Tibial nerve (tissue), 4 donors: Measurements from ENCODE around the gene ZNF175. TPM values are rescaled to one million over a fixed set of nuclear protein-coding genes. Genes with fewer than 3 reads are reported as not detected.

Experiments used
- DNase-seq, 2 donors: peaks; one replicate each; pipeline ENCODE4 v3.0.0-alpha.2; 2019; ENCODE audit warnings: low spot score in 2 of 2
- H3K27ac ChIP-seq, 4 donors: fragments of 200-600 bp; sonication (generic) in 3 of 4; one replicate each; pipeline ENCODE4 v1.5.1; 2017 to 2019; ENCODE audit warnings: mild to moderate bottlenecking in 1 of 4
- H3K27me3 ChIP-seq, 2 donors: fragments of 200-600 bp; sonication (generic) in 1 of 2; one replicate each; pipeline versions ENCODE4 v1.5.1 to v1.6.0; 2017 to 2019
- H3K36me3 ChIP-seq, 3 donors: fragments of 200-600 bp; sonication (generic); one replicate each; pipeline ENCODE4 v1.5.1; 2018 to 2019
- H3K4me1 ChIP-seq, 4 donors: fragments of 200-600 bp; sonication (generic) in 3 of 4; one replicate each; pipeline ENCODE4 v1.5.1; 2017 to 2019
- H3K4me3 ChIP-seq, 4 donors: fragments of 200-600 bp; sonication (generic) in 3 of 4; one replicate each; pipeline ENCODE4 v1.5.1; 2017 to 2019; ENCODE audit warnings: mild to moderate bottlenecking in 1 of 4, moderate library complexity in 1 of 4
- H3K9me3 ChIP-seq, 4 donors: fragments of 200-600 bp; sonication (generic) in 3 of 4; one replicate each; pipeline ENCODE4 v1.5.1; 2017 to 2019
- EP300 ChIP-seq, 2 donors: sonication (generic); formaldehyde crosslinking; IDR thresholded peaks; one replicate each; pipeline ENCODE4 v1.6.1; 2017; ENCODE audit warnings: antibody characterized with exemption in 2 of 2, mild to moderate bottlenecking in 1 of 2
- POLR2A ChIP-seq, 2 donors: fragments of 450-650 bp; IDR thresholded peaks; one replicate each; pipeline ENCODE4 v1.6.1; 2017; ENCODE audit warnings: antibody characterized with exemption in 2 of 2, mild to moderate bottlenecking in 2 of 2, moderate library complexity in 2 of 2
- WGBS, 2 donors: methylation state at CpG; one replicate each; pipeline ENCODE4 v1.1.5; 2018; 5-methylcytosine and 5-hydroxymethylcytosine counted together
- total RNA-seq, 4 donors: library from RNA; depleted of rRNA; stranded (reverse); fragments of >200 nt; gene quantifications; one replicate each; pipeline ENCODE4 v1.1.0, GENCODE V29; 2016
- TF ChIP-seq, protein P1 (sequence below), 5 experiments: fragments of 200-600 bp in 3 of 5; fragments of 450-650 bp in 2 of 5; sonication (generic) in 3 of 5; IDR thresholded peaks; one replicate each; pipeline ENCODE4 v1.5.1; 2016 to 2019; ENCODE audit warnings: antibody characterized with exemption in 5 of 5, mild to moderate bottlenecking in 3 of 5, moderate library complexity in 2 of 5

ZNF175 gene
- total RNA-seq, 4 donors from 2014 or later = 4.3 to 8.5 (median 7.3) TPM

DNA sequence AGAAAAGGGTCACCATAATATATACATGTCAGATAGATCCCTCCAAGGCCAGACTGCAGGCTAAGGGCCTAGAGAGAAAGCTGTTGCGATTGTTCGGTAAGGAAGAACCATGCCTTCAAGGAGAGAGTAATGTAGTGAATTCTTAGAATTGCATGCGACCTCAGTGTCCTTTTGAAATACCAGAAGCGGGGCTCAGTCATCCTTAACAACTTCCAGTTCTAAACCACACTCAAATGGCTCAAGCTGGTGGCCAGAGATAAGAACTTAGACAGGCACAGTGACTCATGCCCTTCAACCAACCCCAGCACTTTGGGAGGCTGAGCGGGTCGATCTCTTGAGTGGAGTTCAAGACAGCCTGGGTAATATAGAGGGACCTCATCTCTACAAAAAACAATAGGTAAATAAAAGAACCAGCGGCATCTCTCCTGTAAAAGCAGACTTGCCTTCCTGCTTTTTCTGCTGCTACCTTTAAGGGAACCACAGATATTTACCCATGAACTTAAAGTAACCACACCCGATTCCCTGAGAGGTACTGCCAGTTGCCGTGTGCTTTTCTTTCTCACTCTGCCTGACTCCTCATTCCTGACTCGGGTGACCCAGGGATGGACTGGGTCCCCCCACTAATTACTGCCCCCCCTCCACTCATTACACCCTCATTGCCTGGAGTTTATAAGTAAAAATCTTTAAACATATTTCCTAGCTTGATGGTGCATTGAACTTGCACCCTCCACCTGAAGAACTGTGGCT is 24.3 kb upstream of the ZNF175 start:
- H3K9me3 ChIP-seq = no peaks in the 10 kb centered on the region
- TF ChIP-seq, protein P1, sequence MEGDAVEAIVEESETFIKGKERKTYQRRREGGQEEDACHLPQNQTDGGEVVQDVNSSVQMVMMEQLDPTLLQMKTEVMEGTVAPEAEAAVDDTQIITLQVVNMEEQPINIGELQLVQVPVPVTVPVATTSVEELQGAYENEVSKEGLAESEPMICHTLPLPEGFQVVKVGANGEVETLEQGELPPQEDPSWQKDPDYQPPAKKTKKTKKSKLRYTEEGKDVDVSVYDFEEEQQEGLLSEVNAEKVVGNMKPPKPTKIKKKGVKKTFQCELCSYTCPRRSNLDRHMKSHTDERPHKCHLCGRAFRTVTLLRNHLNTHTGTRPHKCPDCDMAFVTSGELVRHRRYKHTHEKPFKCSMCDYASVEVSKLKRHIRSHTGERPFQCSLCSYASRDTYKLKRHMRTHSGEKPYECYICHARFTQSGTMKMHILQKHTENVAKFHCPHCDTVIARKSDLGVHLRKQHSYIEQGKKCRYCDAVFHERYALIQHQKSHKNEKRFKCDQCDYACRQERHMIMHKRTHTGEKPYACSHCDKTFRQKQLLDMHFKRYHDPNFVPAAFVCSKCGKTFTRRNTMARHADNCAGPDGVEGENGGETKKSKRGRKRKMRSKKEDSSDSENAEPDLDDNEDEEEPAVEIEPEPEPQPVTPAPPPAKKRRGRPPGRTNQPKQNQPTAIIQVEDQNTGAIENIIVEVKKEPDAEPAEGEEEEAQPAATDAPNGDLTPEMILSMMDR (IDR thresholded peaks at IDR 0.05) = no peak
- TF ChIP-seq POLR2A (IDR thresholded peaks at IDR 0.05) (no peak), EP300 (IDR thresholded peaks at IDR 0.05) (no peak)
- no peaks in the 10 kb centered on the region for H3K36me3 ChIP-seq
- H3K27ac ChIP-seq = no peak overlapping the region
- no peaks in the 10 kb centered on the region for H3K4me1 ChIP-seq
- H3K27me3 ChIP-seq = no peaks in the 10 kb centered on the region
- no peak for DNase-seq
- WGBS, 2 donors = 59 to 66% methylated on average over 10 of the region's 10 CpGs
- no peak overlapping the region for H3K4me3 ChIP-seq

DNA sequence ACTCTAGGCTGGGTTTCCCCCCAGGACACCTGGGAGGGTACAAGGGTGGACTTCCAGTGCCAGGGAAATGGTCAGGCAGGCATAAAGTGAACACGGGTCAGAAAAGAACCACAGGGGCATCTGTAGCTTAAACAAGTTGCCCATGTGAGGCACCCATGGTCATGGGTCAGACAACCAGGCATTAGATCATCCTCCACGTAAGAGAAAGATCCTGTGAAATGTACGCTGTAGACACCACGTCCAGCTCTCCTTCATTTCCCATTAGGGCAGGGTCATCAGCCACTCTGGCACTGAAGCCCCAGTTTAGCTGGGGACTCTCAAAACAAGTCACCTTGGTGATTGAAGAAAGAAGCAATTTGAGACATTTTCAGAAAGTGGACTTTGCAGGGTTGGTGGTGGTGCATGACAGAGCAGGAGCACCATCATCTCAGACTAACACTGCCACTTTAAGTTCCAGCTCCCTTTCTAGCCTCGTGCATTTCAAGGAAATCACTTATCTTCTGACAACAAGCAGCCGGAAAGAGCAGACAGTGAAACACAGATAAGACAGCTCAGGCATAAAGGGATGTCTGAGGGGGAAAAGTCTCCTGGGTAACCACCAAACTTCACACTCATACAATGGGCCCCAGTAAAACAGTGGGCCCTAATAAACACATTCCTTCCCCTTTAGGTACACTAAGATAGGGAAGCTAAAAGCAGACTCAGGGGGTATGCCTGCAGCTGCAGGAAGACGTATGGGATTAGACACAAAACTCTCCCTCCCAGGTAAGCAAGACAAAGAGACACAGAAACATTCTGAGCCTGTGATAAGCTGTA is 23.5 kb upstream of the ZNF175 start:
- H3K4me1 ChIP-seq = no peaks in the 10 kb centered on the region
- DNase-seq = no peak
- no peaks in the 10 kb centered on the region for H3K27me3 ChIP-seq
- WGBS, 2 donors = 41 to 51% methylated on average over 7 of the region's 7 CpGs
- H3K9me3 ChIP-seq = no peaks in the 10 kb centered on the region
- H3K36me3 ChIP-seq = no peaks in the 10 kb centered on the region
- H3K4me3 ChIP-seq = no peak overlapping the region
- H3K27ac ChIP-seq = no peak overlapping the region
- TF ChIP-seq POLR2A (IDR thresholded peaks at IDR 0.05) (no peak), EP300 (IDR thresholded peaks at IDR 0.05) (no peak)
- TF ChIP-seq, protein P1 (IDR thresholded peaks at IDR 0.05) = no peak

DNA sequence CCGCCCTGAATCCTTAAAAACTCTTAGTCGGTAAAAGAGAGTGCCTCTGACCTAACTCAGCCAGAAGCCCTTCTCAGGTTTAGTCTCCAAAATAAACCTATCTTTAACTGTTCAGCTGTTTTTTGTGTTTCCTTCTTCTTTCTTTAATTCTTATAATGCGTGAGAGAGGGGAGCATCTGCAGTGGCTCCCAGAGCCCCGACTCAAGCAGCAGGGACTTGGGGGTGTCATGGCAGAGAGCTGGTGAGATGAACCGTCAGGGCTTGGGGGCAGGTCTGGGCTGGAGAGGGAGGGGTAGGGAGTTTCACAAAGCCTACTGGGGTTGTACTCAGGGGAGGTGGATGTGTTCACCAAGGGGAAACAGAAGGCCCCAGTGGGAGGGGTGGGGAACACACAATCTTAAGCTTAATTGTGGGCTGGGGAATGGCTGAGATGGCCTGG is 22.9 kb upstream of the ZNF175 start:
- Histone ChIP-seq H3K9me3 (no peaks in the 10 kb centered on the region), H3K4me1 (no peaks in the 10 kb centered on the region), H3K27ac (no peak overlapping the region), H3K27me3 (no peaks in the 10 kb centered on the region), H3K36me3 (no peaks in the 10 kb centered on the region), H3K4me3 (no peak overlapping the region)
- 78 to 79% methylated on average over 5 of the region's 5 CpGs for WGBS, 2 donors
- TF ChIP-seq POLR2A (IDR thresholded peaks at IDR 0.05) = no peak
- no peak for TF ChIP-seq EP300 (IDR thresholded peaks at IDR 0.05)
- TF ChIP-seq, protein P1 (IDR thresholded peaks at IDR 0.05) = no peak
- no peak for DNase-seq

DNA sequence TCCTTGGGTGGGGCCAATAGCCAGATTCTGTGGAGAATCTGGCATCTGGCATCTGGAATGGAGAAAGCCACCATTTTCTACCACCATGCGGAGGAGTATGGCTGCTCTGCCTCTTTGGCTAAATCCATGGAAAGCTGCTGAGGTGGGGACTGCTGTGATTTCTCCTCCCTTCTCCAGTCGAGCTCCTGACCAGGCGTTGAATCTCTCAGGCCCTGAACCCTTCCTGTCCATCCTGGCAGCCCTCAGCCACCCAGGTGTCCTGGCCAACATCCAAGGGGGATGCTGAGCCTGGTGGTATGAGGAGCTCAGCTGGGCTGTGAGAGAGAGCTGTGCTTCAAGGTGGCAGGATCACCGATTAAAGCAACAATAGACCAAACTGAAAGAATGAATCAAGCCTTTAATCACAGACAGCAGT is 22.2 kb upstream of the ZNF175 start:
- Histone ChIP-seq H3K36me3 (no peaks in the 10 kb centered on the region), H3K4me1 (no peaks in the 10 kb centered on the region), H3K9me3 (no peaks in the 10 kb centered on the region), H3K4me3 (no peak overlapping the region), H3K27ac (no peak overlapping the region), H3K27me3 (no peaks in the 10 kb centered on the region)
- WGBS, 2 donors = 73 to 88% methylated on average over 2 to 4 of the region's 4 CpGs
- DNase-seq = no peak
- no peak for TF ChIP-seq POLR2A (IDR thresholded peaks at IDR 0.05)
- TF ChIP-seq, protein P1 (IDR thresholded peaks at IDR 0.05) = no peak
- TF ChIP-seq EP300 (IDR thresholded peaks at IDR 0.05) = no peak
